Mesendoderm (in vitro differentiated cells): Measurements from ENCODE around the gene GRM5.
A peak's percentile ranks its signal among the peaks of the same experiment; 100 is the strongest.

Experiments
- DNase-seq: peaks from one replicate; pipeline ENCODE4 v3.0.0; 2013
- H2AK5ac ChIP-seq: 2 replicates; pipeline ENCODE4 v1.6.1; 2013; ENCODE audit warnings: low read length, inconsistent platforms
- H2BK120ac ChIP-seq: 2 replicates; pipeline ENCODE4 v1.6.1; 2013; ENCODE audit warnings: low read depth, mild to moderate bottlenecking, low read length, moderate library complexity, mixed read lengths
- H2BK15ac ChIP-seq: replicated peaks from 2 replicates; pipeline ENCODE4 v1.6.1; 2013; ENCODE audit warnings: low read depth, mild to moderate bottlenecking, moderate library complexity
- H2BK5ac ChIP-seq: 2 replicates; pipeline ENCODE4 v1.6.1; 2013; ENCODE audit warnings: low read length, inconsistent platforms
- H3K18ac ChIP-seq: 2 replicates; pipeline ENCODE4 v1.6.1; 2013; ENCODE audit warnings: mild to moderate bottlenecking, low read length, mixed read lengths
- H3K23ac ChIP-seq: one replicate; pipeline ENCODE4 v1.6.1; 2013; ENCODE audit warnings: low read length
- H3K27ac ChIP-seq: 2 replicates; pipeline ENCODE4 v1.5.1; 2013; ENCODE audit warnings: low read depth, mild to moderate bottlenecking, inconsistent platforms, low read length, moderate library complexity
- H3K27me3 ChIP-seq: 2 replicates; pipeline ENCODE4 v1.6.1; 2013; ENCODE audit warnings: low read length, control low read depth, mild to moderate bottlenecking, inconsistent platforms; ENCODE audit not compliant: insufficient read depth, poor library complexity
- H3K36me3 ChIP-seq: 2 replicates; pipeline ENCODE4 v1.6.1; 2013; ENCODE audit warnings: low read length, inconsistent platforms; ENCODE audit not compliant: control insufficient read depth, insufficient read depth
- H3K4ac ChIP-seq: one replicate; pipeline ENCODE4 v1.6.1; 2013; ENCODE audit warnings: low read depth, mild to moderate bottlenecking, low read length, moderate library complexity
- H3K4me1 ChIP-seq: 2 replicates; pipeline ENCODE4 v1.6.1; 2013; ENCODE audit warnings: low read depth, low read length, inconsistent platforms; ENCODE audit not compliant: control insufficient read depth
- H3K4me2 ChIP-seq: 2 replicates; pipeline ENCODE4 v1.6.1; 2013; ENCODE audit warnings: low read length
- H3K4me3 ChIP-seq: 2 replicates; pipeline ENCODE4 v1.5.1; 2013; ENCODE audit warnings: mild to moderate bottlenecking, low read length
- H3K56ac ChIP-seq: one replicate; pipeline ENCODE4 v1.6.1; 2013; ENCODE audit warnings: low read length
- H3K79me1 ChIP-seq: 2 replicates; pipeline ENCODE4 v1.6.1; 2013; ENCODE audit warnings: low read length, inconsistent platforms
- H3K79me2 ChIP-seq: 2 replicates; pipeline ENCODE4 v1.6.1; 2013; ENCODE audit warnings: mild to moderate bottlenecking, low read length; ENCODE audit not compliant: control insufficient read depth, insufficient read depth
- H3K9ac ChIP-seq: 2 replicates; pipeline ENCODE4 v1.6.1; 2013; ENCODE audit warnings: low read length, inconsistent platforms
- H4K5ac ChIP-seq: one replicate; pipeline ENCODE4 v1.6.1; 2013; ENCODE audit warnings: low read length
- H4K8ac ChIP-seq: one replicate; pipeline ENCODE4 v1.6.1; 2013; ENCODE audit warnings: low read depth, mild to moderate bottlenecking, control low read depth, low read length, moderate library complexity
- WGBS: extraction: QIAGEN DNeasy Blood & Tissue Kit; methylation state at CpG from one replicate; pipeline ENCODE4 v1.1.7; 2013; ENCODE audit warnings: low lambda C conversion rate, missing lambda C conversion rate; ENCODE audit not compliant: insufficient coverage; ENCODE audit errors: extremely low coverage; 5-methylcytosine and 5-hydroxymethylcytosine counted together

GRM5 gene

GRCh38 chr11:88508759-88509581 is 556.8 kb downstream of the GRM5 start:
- H3K56ac ChIP-seq, result peak overlapping the region; percentile 93
- no CpG with 5 or more reads among the region's 84 CpGs for WGBS
- peak overlapping the region; percentile 54 for H3K18ac ChIP-seq
- peak overlapping the region; percentile 57 for H4K8ac ChIP-seq
- peak overlapping the region; percentile 6 for H3K23ac ChIP-seq
- peak overlapping the region; percentile 49 for H3K4me3 ChIP-seq
- no peaks in the 10 kb centered on the region for H3K4me1 ChIP-seq
- H2BK5ac ChIP-seq, result no peak overlapping the region
- peak; percentile 69 for DNase-seq
- no peak overlapping the region for H2AK5ac ChIP-seq
- no peaks in the 10 kb centered on the region for H3K27me3 ChIP-seq
- H2BK15ac ChIP-seq, result no peak overlapping the region
- H3K27ac ChIP-seq, result no peak overlapping the region
- no peaks in the 10 kb centered on the region for H3K79me1 ChIP-seq
- H2BK120ac ChIP-seq, result no peak overlapping the region
- no peaks in the 10 kb centered on the region for H3K36me3 ChIP-seq
- H3K4ac ChIP-seq, result no peak overlapping the region
- peak overlapping the region; percentile 60 for H3K9ac ChIP-seq
- no peak overlapping the region for H4K5ac ChIP-seq
- no peaks in the 10 kb centered on the region for H3K79me2 ChIP-seq
- peak overlapping the region; percentile 52 for H3K4me2 ChIP-seq

DNA sequence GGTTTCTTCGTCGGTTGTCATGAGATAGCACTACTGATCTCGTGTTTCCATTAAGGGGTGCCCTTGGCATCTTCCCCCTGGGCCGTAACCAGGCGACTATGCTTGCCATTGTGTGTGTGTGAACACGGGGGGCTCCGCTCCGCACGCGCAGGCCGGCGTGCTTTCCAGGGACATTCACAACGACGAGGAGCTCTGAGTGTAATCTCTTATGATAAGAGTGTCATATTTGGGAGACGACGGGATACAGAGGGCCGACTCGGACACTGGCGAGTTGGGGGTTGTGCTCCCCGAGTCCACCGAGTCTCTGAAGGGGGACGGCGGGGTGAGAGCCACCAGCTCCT is 557.4 kb downstream of the GRM5 start:
- H2AK5ac ChIP-seq, result no peak overlapping the region
- H3K79me1 ChIP-seq, result no peaks in the 10 kb centered on the region
- H3K4me1 ChIP-seq, result no peaks in the 10 kb centered on the region
- peak; percentile 30 for DNase-seq
- H2BK5ac ChIP-seq, result no peak overlapping the region
- H3K27me3 ChIP-seq, result no peaks in the 10 kb centered on the region
- peak overlapping the region; percentile 93 for H3K56ac ChIP-seq
- no peaks in the 10 kb centered on the region for H3K79me2 ChIP-seq
- H2BK120ac ChIP-seq, result no peak overlapping the region
- H3K4me3 ChIP-seq, result no peak overlapping the region
- H3K4ac ChIP-seq, result no peak overlapping the region
- H4K8ac ChIP-seq, result peak overlapping the region; percentile 57
- H3K36me3 ChIP-seq, result no peaks in the 10 kb centered on the region
- H3K18ac ChIP-seq, result peak overlapping the region; percentile 54
- no peak overlapping the region for H3K27ac ChIP-seq
- WGBS, result no CpG with 5 or more reads among the region's 23 CpGs
- H2BK15ac ChIP-seq, result no peak overlapping the region
- no peak overlapping the region for H3K23ac ChIP-seq
- H3K4me2 ChIP-seq, result peak overlapping the region; percentile 52
- H4K5ac ChIP-seq, result no peak overlapping the region
- peak overlapping the region; percentile 60 for H3K9ac ChIP-seq

GRCh38 chr11:88507771-88508417 is 557.9 kb downstream of the GRM5 start:
- Histone ChIP-seq H3K79me2 (no peaks in the 10 kb centered on the region), H2BK120ac (no peak overlapping the region), H2AK5ac (no peak overlapping the region), H3K27ac (no peak overlapping the region), H3K18ac (peak overlapping the region; percentile 54), H3K4me1 (no peaks in the 10 kb centered on the region), H4K5ac (no peak overlapping the region), H3K23ac (no peak overlapping the region), H4K8ac (no peak overlapping the region), H3K36me3 (no peaks in the 10 kb centered on the region), H3K4me3 (no peak overlapping the region), H3K56ac (no peak overlapping the region), H3K27me3 (no peaks in the 10 kb centered on the region), H3K4ac (no peak overlapping the region), H3K79me1 (no peaks in the 10 kb centered on the region), H2BK15ac (no peak overlapping the region), H3K9ac (no peak overlapping the region), H3K4me2 (peak overlapping the region; percentile 52), H2BK5ac (no peak overlapping the region)
- DNase-seq, result no peak
- no CpG with 5 or more reads among the region's 11 CpGs for WGBS

GRCh38 chr11:88501541-88501940 is 564.2 kb downstream of the GRM5 start:
- WGBS, result no CpG with 5 or more reads among the region's 2 CpGs

GRCh38 chr11:88495836-88496235 is 569.9 kb downstream of the GRM5 start:
- H3K4ac ChIP-seq, result no peak overlapping the region
- H2BK5ac ChIP-seq, result no peak overlapping the region
- H3K56ac ChIP-seq, result no peak overlapping the region
- no peak overlapping the region for H3K23ac ChIP-seq
- no peaks in the 10 kb centered on the region for H3K36me3 ChIP-seq
- H3K79me2 ChIP-seq, result no peaks in the 10 kb centered on the region
- no peaks in the 10 kb centered on the region for H3K79me1 ChIP-seq
- H3K4me1 ChIP-seq, result no peaks in the 10 kb centered on the region
- H3K4me3 ChIP-seq, result no peak overlapping the region
- no peak overlapping the region for H3K9ac ChIP-seq
- no peak overlapping the region for H3K27ac ChIP-seq
- no peak overlapping the region for H3K4me2 ChIP-seq
- H2AK5ac ChIP-seq, result no peak overlapping the region
- H3K27me3 ChIP-seq, result no peaks in the 10 kb centered on the region
- H4K5ac ChIP-seq, result no peak overlapping the region
- WGBS, result no CpG with 5 or more reads among the region's 2 CpGs
- no peak overlapping the region for H4K8ac ChIP-seq
- H2BK120ac ChIP-seq, result no peak overlapping the region
- DNase-seq, result no peak
- no peak overlapping the region for H2BK15ac ChIP-seq
- no peak overlapping the region for H3K18ac ChIP-seq

More at GRCh38 chr11:88501541-88501940, 564.2 kb downstream of the GRM5 start:
- no peak overlapping the region for H2BK120ac ChIP-seq
- H4K8ac ChIP-seq, result no peak overlapping the region
- H2BK5ac ChIP-seq, result no peak overlapping the region
- no peak overlapping the region for H3K18ac ChIP-seq
- no peak overlapping the region for H3K4me2 ChIP-seq
- no peak overlapping the region for H3K4ac ChIP-seq
- H3K23ac ChIP-seq, result no peak overlapping the region
- H3K79me2 ChIP-seq, result no peaks in the 10 kb centered on the region
- H3K4me3 ChIP-seq, result no peak overlapping the region
- no peak overlapping the region for H2BK15ac ChIP-seq
- H3K79me1 ChIP-seq, result no peaks in the 10 kb centered on the region
- H3K27ac ChIP-seq, result no peak overlapping the region
- no peaks in the 10 kb centered on the region for H3K4me1 ChIP-seq
- no peaks in the 10 kb centered on the region for H3K27me3 ChIP-seq
- H3K36me3 ChIP-seq, result no peaks in the 10 kb centered on the region
- no peak overlapping the region for H3K9ac ChIP-seq
- H4K5ac ChIP-seq, result no peak overlapping the region
- DNase-seq, result no peak
- H2AK5ac ChIP-seq, result no peak overlapping the region
- no peak overlapping the region for H3K56ac ChIP-seq
